H1 (cell line): ENCODE results near the gene PCGF3. TPM values are rescaled to one million over a fixed set of nuclear protein-coding genes. Genes with fewer than 3 reads are reported as not detected.

Experiments used
- CTCF ChIA-PET: fragments of 300-600 bp; sonication (Branson Sonifier 250); formaldehyde crosslinking; loops from one replicate; lab custom pipeline; 2021; ENCODE audit not compliant: partially characterized antibody; lab: Charles Lee
- POLR2A ChIA-PET: fragments of 300-600 bp; sonication (Branson Sonifier 250); formaldehyde crosslinking; loops from one replicate; lab custom pipeline; 2021; ENCODE audit warnings: inconsistent platforms; ENCODE audit not compliant: partially characterized antibody; lab: Charles Lee
- DNase-seq, 2 experiments: peaks; one replicate each; pipeline versions ENCODE4 v3.0.0 to v3.0.0-alpha.2; 2010 to 2022; ENCODE audit warnings: low spot score in 2 of 2, low read depth in 1 of 2, mixed read lengths in 1 of 2
- FAIRE-seq: peaks from 2 replicates; lab custom pipeline; 2011; peaks lifted over from hg19 to GRCh38; lab: Jason Lieb, UNC
- H2AFZ ChIP-seq: 2 replicates; pipeline ENCODE4 v1.8.1; 2012; ENCODE audit warnings: low read length, inconsistent platforms
- H2AK5ac ChIP-seq: 2 replicates; pipeline ENCODE4 v1.6.1; 2013; ENCODE audit warnings: low read depth, low read length
- H2BK120ac ChIP-seq: replicated peaks from 2 replicates; pipeline ENCODE3; 2013; ENCODE audit warnings: low read depth, low read length, inconsistent platforms
- H2BK12ac ChIP-seq: 2 replicates; pipeline ENCODE4 v1.6.1; 2013; ENCODE audit warnings: low read depth, low read length
- H2BK15ac ChIP-seq: 2 replicates; pipeline ENCODE4 v1.6.1; 2013; ENCODE audit warnings: low read length
- H2BK20ac ChIP-seq: 2 replicates; pipeline ENCODE4 v1.6.1; 2013; ENCODE audit warnings: low read length
- H2BK5ac ChIP-seq: 2 replicates; pipeline ENCODE4 v1.6.1; 2013; ENCODE audit warnings: low read depth, low read length
- H3K14ac ChIP-seq: 2 replicates; pipeline ENCODE4 v1.6.1; 2013; ENCODE audit warnings: inconsistent platforms; ENCODE audit not compliant: insufficient read length
- H3K18ac ChIP-seq: 2 replicates; pipeline ENCODE4 v1.6.1; 2013; ENCODE audit warnings: low read length; ENCODE audit errors: extremely low read depth
- H3K23ac ChIP-seq: 2 replicates; pipeline ENCODE4 v1.6.1; 2013; ENCODE audit warnings: inconsistent platforms; ENCODE audit not compliant: insufficient read length
- H3K23me2 ChIP-seq: 2 replicates; pipeline ENCODE4 v1.6.1; 2013; ENCODE audit warnings: low read depth, low read length
- H3K27ac ChIP-seq: 2 replicates; pipeline ENCODE4 v1.6.1; 2011; ENCODE audit warnings: low read depth, low read length, inconsistent platforms
- H3K27me3 ChIP-seq, 4 experiments: replicated peaks in 1 of 4; 1 replicate in 1 of 4; 2 replicates in 3 of 4; pipeline versions ENCODE4 v1.6.1 to v1.8.1; 2011 to 2013; ENCODE audit warnings: low read length in 3 of 4, mild to moderate bottlenecking in 3 of 4, inconsistent platforms in 2 of 4, mixed read lengths in 2 of 4, moderate library complexity in 1 of 4; ENCODE audit not compliant: control insufficient read depth in 3 of 4, insufficient read depth in 3 of 4; ENCODE audit errors: extremely low read depth in 1 of 4
- H3K36me3 ChIP-seq, 4 experiments: 2 replicates each; pipeline versions ENCODE4 v1.6.1 to v1.8.1; 2011 to 2013; ENCODE audit warnings: mild to moderate bottlenecking in 4 of 4, low read length in 3 of 4, moderate library complexity in 2 of 4, control low read depth in 1 of 4, inconsistent platforms in 1 of 4; ENCODE audit not compliant: insufficient read depth in 4 of 4, control insufficient read depth in 2 of 4
- H3K4ac ChIP-seq: replicated peaks from 2 replicates; pipeline ENCODE3; 2013; ENCODE audit warnings: low read length, low read depth, mixed read lengths, inconsistent platforms; ENCODE audit not compliant: insufficient read length
- H3K4me1 ChIP-seq, 4 experiments: replicated peaks in 1 of 4; 1 replicate in 1 of 4; 2 replicates in 3 of 4; pipeline versions ENCODE4 v1.6.1 to v1.8.1; 2011 to 2013; ENCODE audit warnings: low read length in 3 of 4, inconsistent platforms in 2 of 4, mixed read lengths in 1 of 4; ENCODE audit not compliant: insufficient read depth in 4 of 4, control insufficient read depth in 3 of 4
- H3K4me2 ChIP-seq, 2 experiments: 2 replicates each; pipeline versions ENCODE4 v1.6.1 to v1.8.1; 2011 to 2013; ENCODE audit warnings: low read depth in 2 of 2, low read length in 2 of 2, control low read depth in 1 of 2, inconsistent platforms in 1 of 2, mild to moderate bottlenecking in 1 of 2; ENCODE audit not compliant: insufficient read depth in 1 of 2
- H3K4me3 ChIP-seq, 4 experiments: fragments of 200-600, 300-600 bp in 1 of 4; sonication (generic), shearing (Covaris generic), sonication (Bioruptor Twin) in 1 of 4; 2 replicates each; pipeline versions ENCODE4 v1.5.1 to v1.8.1; 2011 to 2016; ENCODE audit warnings: low read length in 4 of 4, low read depth in 3 of 4, control low read depth in 2 of 4, inconsistent platforms in 2 of 4, mild to moderate bottlenecking in 2 of 4, mixed read lengths in 1 of 4, moderate library complexity in 1 of 4; ENCODE audit not compliant: insufficient read depth in 2 of 4; ENCODE audit errors: extremely low read depth in 1 of 4
- H3K56ac ChIP-seq: replicated peaks from 2 replicates; pipeline ENCODE3; 2013; ENCODE audit warnings: low read depth, mild to moderate bottlenecking, mixed read lengths, low read length, inconsistent platforms; ENCODE audit not compliant: insufficient read length
- H3K79me1 ChIP-seq: 2 replicates; pipeline ENCODE4 v1.6.1; 2013; ENCODE audit warnings: low read depth, low read length, control low read depth
- H3K79me2 ChIP-seq, 2 experiments: 2 replicates each; pipeline versions ENCODE4 v1.6.1 to v1.8.1; 2012 to 2013; ENCODE audit warnings: low read length in 2 of 2, mild to moderate bottlenecking in 2 of 2, inconsistent platforms in 1 of 2; ENCODE audit not compliant: insufficient read depth in 2 of 2, control insufficient read depth in 1 of 2
- H3K9ac ChIP-seq, 4 experiments: replicated peaks in 1 of 4; 1 replicate in 1 of 4; 2 replicates in 3 of 4; pipeline versions ENCODE4 v1.6.1 to v1.8.1; 2011 to 2013; ENCODE audit warnings: low read depth in 3 of 4, low read length in 3 of 4, control low read depth in 2 of 4, mild to moderate bottlenecking in 2 of 4, moderate library complexity in 2 of 4, inconsistent platforms in 1 of 4; ENCODE audit errors: extremely low read depth in 1 of 4
- H3K9me3 ChIP-seq, 2 experiments: 2 replicates each; pipeline versions ENCODE4 v1.6.1 to v1.8.1; 2012 to 2013; ENCODE audit warnings: mild to moderate bottlenecking in 2 of 2, moderate library complexity in 2 of 2, control low read depth in 1 of 2, inconsistent platforms in 1 of 2, low read depth in 1 of 2, low read length in 1 of 2, mixed read lengths in 1 of 2; ENCODE audit not compliant: insufficient read depth in 2 of 2
- H4K20me1 ChIP-seq, 2 experiments: replicated peaks in 1 of 2; 2 replicates each; pipeline versions ENCODE3 to v1.8.1; 2011 to 2013; ENCODE audit warnings: inconsistent platforms in 2 of 2, low read length in 2 of 2, mild to moderate bottlenecking in 1 of 2; ENCODE audit not compliant: insufficient read depth in 2 of 2, control insufficient read depth in 1 of 2
- H4K5ac ChIP-seq: 2 replicates; pipeline ENCODE4 v1.6.1; 2013; ENCODE audit warnings: low read length, low read depth, mixed read lengths, inconsistent platforms; ENCODE audit not compliant: insufficient read length
- H4K8ac ChIP-seq: 2 replicates; pipeline ENCODE4 v1.8.0; 2013; ENCODE audit warnings: mild to moderate bottlenecking, moderate library complexity, low read length, inconsistent platforms; ENCODE audit not compliant: insufficient read depth; ENCODE audit errors: extremely low read depth
- H4K91ac ChIP-seq: replicated peaks from 2 replicates; pipeline ENCODE3; 2013; ENCODE audit warnings: low read length, mixed read lengths, inconsistent platforms; ENCODE audit not compliant: insufficient read length
- BACH1 ChIP-seq: IDR thresholded peaks from 2 replicates; pipeline ENCODE4 v1.6.1; 2012; ENCODE audit warnings: low read length, improper control_type of control experiment
- EGR1 ChIP-seq: IDR thresholded peaks from 2 replicates; pipeline ENCODE4 v1.6.1; 2011; ENCODE audit warnings: low read depth, low read length, borderline replicate concordance
- FOSL1 ChIP-seq: IDR thresholded peaks from 2 replicates; pipeline ENCODE4 v1.6.1; 2011; ENCODE audit warnings: mild to moderate bottlenecking, low read depth, low read length, moderate library complexity; ENCODE audit not compliant: insufficient read depth
- NANOG ChIP-seq: IDR thresholded peaks from 2 replicates; pipeline ENCODE4 v1.6.1; 2011; ENCODE audit warnings: low read length, low read depth, mild to moderate bottlenecking, inconsistent platforms; ENCODE audit not compliant: insufficient read depth, poor library complexity, severe bottlenecking
- PHF8 ChIP-seq: fragments of 200-600 bp; sonication (generic); conservative IDR thresholded peaks from 2 replicates; pipeline ENCODE4 v1.7.1; 2012; ENCODE audit warnings: low read depth, mild to moderate bottlenecking, inconsistent platforms, low read length, moderate library complexity
- POLR2A ChIP-seq, 2 experiments: IDR thresholded peaks; 1 replicate in 1 of 2; 2 replicates in 1 of 2; pipeline ENCODE4 v1.6.1; 2011; ENCODE audit warnings: low read depth in 2 of 2, low read length in 2 of 2, mild to moderate bottlenecking in 2 of 2; ENCODE audit errors: control extremely low read depth in 1 of 2
- SIN3A ChIP-seq, 2 experiments: IDR thresholded peaks in 1 of 2; conservative IDR thresholded peaks in 1 of 2; 2 replicates each; pipeline ENCODE4 v1.6.1; 2011 to 2012; ENCODE audit warnings: low read length in 2 of 2, improper control_type of control experiment in 1 of 2, low read depth in 1 of 2, mild to moderate bottlenecking in 1 of 2
- SRF ChIP-seq: IDR thresholded peaks from 2 replicates; pipeline ENCODE4 v1.6.1; 2011; ENCODE audit warnings: mild to moderate bottlenecking, low read depth, low read length, moderate library complexity
- WGBS, 2 experiments: shearing (Covaris generic) in 1 of 2; methylation state at CpG; one replicate each; pipeline versions ENCODE4 v1.1.6 to v1.1.7; 2013 to 2015; ENCODE audit warnings: low lambda C conversion rate in 2 of 2, mixed read lengths in 2 of 2, inconsistent platforms in 1 of 2, low coverage in 1 of 2, missing lambda C conversion rate in 1 of 2; ENCODE audit not compliant: insufficient replicate concordance in 2 of 2, insufficient coverage in 1 of 2, insufficient read length in 1 of 2; ENCODE audit errors: extremely low coverage in 1 of 2, missing lambda C conversion rate in 1 of 2; 5-methylcytosine and 5-hydroxymethylcytosine counted together
- polyA plus RNA-seq, 7 experiments: library from polyadenylated mRNA; depleted of rRNA in 3 of 7; stranded (reverse) in 5 of 7; unstranded in 2 of 7; fragments of >200 nt in 5 of 7; fragments of 200-250 nt in 2 of 7; gene quantifications; 1 replicate in 5 of 7; 2 replicates in 1 of 7; 4 replicates in 1 of 7; pipeline versions ENCODE4 v1.2.1 to v1.2.3, GENCODE V29; 2011 to 2013; ENCODE audit warnings: missing spikeins in 2 of 7, mixed read lengths in 2 of 7
- total RNA-seq: library from RNA; stranded (reverse); fragmentation: NEBNext Ultra II Directional; extraction: Animal tissue kit (Norgen Biotek cat#: 25700); gene quantifications from 2 replicates; pipeline ENCODE4 v1.2.1, GENCODE V29; 2021

The PCGF3 gene
- total and polyA plus RNA-seq, 2 of the 8 experiments (the other 6 are each of a cell fraction or from before 2014, with no cell fraction given): 52.7 to 52.9 TPM

DNA sequence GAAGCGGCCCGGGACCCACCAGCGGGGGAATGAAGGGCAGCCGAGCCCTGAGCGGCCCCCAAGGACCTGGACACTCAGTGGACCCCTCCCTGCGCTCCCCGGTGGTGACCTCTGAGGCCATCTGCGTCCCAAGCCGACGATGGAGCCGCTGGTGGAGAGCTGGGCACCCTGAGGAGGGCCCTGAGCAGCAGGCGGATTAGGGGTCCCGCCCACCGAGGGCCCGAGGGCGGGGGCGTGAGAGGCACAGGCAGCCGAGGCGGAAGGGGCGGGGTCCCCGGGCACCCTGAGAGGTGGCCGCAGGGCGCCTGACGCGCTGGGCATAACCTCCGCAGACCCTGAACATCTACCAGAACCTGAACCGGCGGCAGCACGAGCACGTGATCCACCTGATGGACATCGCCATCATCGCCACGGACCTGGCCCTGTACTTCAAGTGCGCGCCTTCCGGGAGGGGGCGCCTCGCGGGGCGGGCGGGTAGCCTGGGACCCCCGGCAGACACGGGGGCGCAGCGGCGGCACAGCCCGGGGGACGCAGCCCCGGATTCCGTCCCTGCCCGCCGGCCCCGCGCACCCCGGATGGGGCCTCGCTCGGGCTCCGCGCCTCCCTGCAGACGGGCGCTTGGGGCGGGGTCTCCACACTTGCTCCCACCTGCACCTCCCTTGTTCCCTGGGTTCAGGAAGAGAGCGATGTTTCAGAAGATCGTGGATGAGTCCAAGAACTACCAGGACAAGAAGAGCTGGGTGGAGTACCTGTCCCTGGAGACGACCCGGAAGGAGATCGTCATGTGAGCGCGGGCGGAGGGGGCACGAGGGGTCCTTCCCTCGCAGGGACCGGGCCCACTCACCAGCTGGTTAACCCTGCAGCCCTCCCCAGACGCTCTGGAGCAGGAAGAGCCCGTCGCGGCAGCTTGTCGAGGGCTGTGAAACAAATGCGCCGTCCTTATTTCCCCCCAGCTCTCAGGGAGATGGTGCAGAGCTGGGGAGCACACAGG is 41.9 kb upstream of the PCGF3 start:
- ChIA-PET POLR2A (interaction anchor here (0.9 to 5.0 kb wide), 7 partner anchors 9 to 88 kb away, joined by 3 to 53 read pairs (median 6); partner anchors contain the start of genes ATP5ME, MYL5 and PDE6B), CTCF (interaction anchor here (0.7 to 3.0 kb wide), 9 partner anchors 10 to 62 kb away, joined by 3 to 22 read pairs (median 4); partner anchors contain the start of genes ATP5ME and MYL5)
- Histone ChIP-seq H3K4me1 (no peaks in the 10 kb centered on the region; a peak in 1 of 7 replicates), H2BK12ac (no peak overlapping the region), H3K18ac (peak overlapping the region; percentile 32), H3K4ac (peak overlapping the region; percentile 53), H3K56ac (no peak overlapping the region), H3K23me2 (peaks cover 7% of the 10 kb centered on the region; the same call in 1 of the 2 replicates), H3K79me1 (no peaks in the 10 kb centered on the region), H2AFZ (peak overlapping the region; percentile 77), H2BK20ac (no peak overlapping the region), H3K23ac (no peak overlapping the region), H4K5ac (peak overlapping the region; percentile 83), H3K4me3 (peak overlapping the region; percentile 61 to 87 (median 74)), H2BK120ac (no peak overlapping the region), H3K9ac (peak overlapping the region in 3 of 4 experiments; percentile 38 to 50 (median 43); a peak in 5 of 7 replicates), H3K14ac (no peak overlapping the region), H4K91ac (peak overlapping the region; percentile 65), H2BK15ac (no peak overlapping the region), H4K8ac (peak overlapping the region; percentile 68), H3K27me3 (no peaks in the 10 kb centered on the region), H3K79me2 (no peaks in the 10 kb centered on the region), H3K27ac (peak overlapping the region; percentile 8; the same call in 1 of the 2 replicates), H2BK5ac (peak overlapping the region; percentile 40; the same call in 1 of the 2 replicates), H2AK5ac (no peak overlapping the region), H4K20me1 (peaks cover 0 to 16% of the 10 kb centered on the region in 2 experiments), H3K9me3 (no peaks in the 10 kb centered on the region), H3K4me2 (peak overlapping the region; percentile 65 to 89), H3K36me3 (no peaks in the 10 kb centered on the region; a peak in 1 of 8 replicates)
- WGBS, 2 experiments: 10% methylated on average over 45 of the region's 80 CpGs; no CpG with 5 or more reads in 1 of the 2 experiments
- FAIRE-seq (no peak), DNase-seq (no peak)
- TF ChIP-seq PHF8 (peak; percentile 60), FOSL1 (no peak), EGR1 (peak; percentile 90; the same call in 1 of the 2 replicates), BACH1 (no peak), POLR2A (IDR thresholded peaks at IDR 0.05; ENCODE audit: control extremely low read depth in 1 of 2, low read depth in 2 of 2, low read length in 2 of 2) (peak in 1 of 2 experiments; percentile 74; a peak in 2 of 3 replicates), SRF (no peak), SIN3A (conservative IDR thresholded peaks at IDR 0.05 in 1 of 2, IDR thresholded peaks at IDR 0.05 in 1 of 2; ENCODE audit: low read depth in 1 of 2, low read length in 2 of 2) (peak in 1 of 2 experiments; percentile 18; a peak in 1 of 4 replicates), NANOG (no peak)
